Neural cell (in vitro differentiated cells): Measurements from ENCODE around the gene DNM3. TPM values are rescaled to one million over a fixed set of nuclear protein-coding genes. Genes with fewer than 3 reads are reported as not detected.

ENCODE experiments used
- H2AFZ ChIP-seq: fragments of 200-600, 300-800 bp; sonication (generic), shearing (Covaris generic); 2 replicates; pipeline ENCODE4 v1.6.0; 2014; ENCODE audit warnings: low read depth, mild to moderate bottlenecking, antibody characterized with exemption, low read length, moderate library complexity
- H3F3A ChIP-seq: fragments of 200-600 bp; shearing (Covaris generic); 2 replicates; pipeline ENCODE4 v1.6.1; 2016; ENCODE audit warnings: mild to moderate bottlenecking, moderate library complexity, mixed read lengths, antibody characterized with exemption, low read length; ENCODE audit not compliant: insufficient read depth, poor library complexity, severe bottlenecking
- H3K27ac ChIP-seq: fragments of 200-600, 300-800 bp; sonication (generic), shearing (Covaris generic); 2 replicates; pipeline ENCODE4 v1.5.1; 2014; ENCODE audit warnings: mild to moderate bottlenecking, low read length, moderate library complexity
- H3K27me3 ChIP-seq: fragments of 300-800, 200-600 bp; sonication (generic), shearing (Covaris generic); 2 replicates; pipeline ENCODE4 v1.6.0; 2014; ENCODE audit warnings: mild to moderate bottlenecking, low read depth, low read length, moderate library complexity; ENCODE audit not compliant: insufficient read depth
- H3K36me3 ChIP-seq: fragments of 300-800, 200-600 bp; sonication (generic), shearing (Covaris generic); 2 replicates; pipeline ENCODE4 v1.5.1; 2014; ENCODE audit warnings: mild to moderate bottlenecking, antibody characterized with exemption, low read length, moderate library complexity; ENCODE audit not compliant: insufficient read depth
- H3K4me2 ChIP-seq: fragments of 300-800, 200-600 bp; sonication (generic), shearing (Covaris generic); 2 replicates; pipeline ENCODE4 v1.6.0; 2014; ENCODE audit warnings: mild to moderate bottlenecking, low read length
- H3K4me3 ChIP-seq: fragments of 300-800, 200-600 bp; sonication (generic), shearing (Covaris generic); 2 replicates; pipeline ENCODE4 v1.5.1; 2014; ENCODE audit warnings: mild to moderate bottlenecking, low read length, moderate library complexity
- H3K79me2 ChIP-seq: fragments of 200-600 bp; shearing (Covaris generic); replicated peaks from 2 replicates; pipeline ENCODE4 v1.6.0; 2014; ENCODE audit warnings: mild to moderate bottlenecking, low read length, moderate library complexity; ENCODE audit not compliant: insufficient read depth
- H3K9ac ChIP-seq: fragments of 300-800, 200-600 bp; sonication (generic), shearing (Covaris generic); 2 replicates; pipeline ENCODE4 v1.6.1; 2016; ENCODE audit warnings: mild to moderate bottlenecking, low read length, mixed read lengths
- H3K9me2 ChIP-seq: fragments of 200-600 bp; shearing (Covaris generic); 2 replicates; pipeline ENCODE4 v1.6.1; 2016; ENCODE audit warnings: mild to moderate bottlenecking, low read length, mixed read lengths; ENCODE audit not compliant: insufficient read depth
- H3K9me3 ChIP-seq: fragments of 200-600, 300-800 bp; sonication (generic), shearing (Covaris generic); 2 replicates; pipeline ENCODE4 v1.6.1; 2016; ENCODE audit warnings: mild to moderate bottlenecking, mixed run types, low read length, moderate library complexity, mixed read lengths
- H4K20me1 ChIP-seq: fragments of 200-600 bp; shearing (Covaris generic); 2 replicates; pipeline ENCODE4 v1.6.1; 2016; ENCODE audit warnings: mild to moderate bottlenecking, mixed run types; ENCODE audit not compliant: insufficient read depth
- CTCF ChIP-seq: fragments of 450-650 bp; IDR thresholded peaks from 2 replicates; pipeline ENCODE4 v1.5.1; 2014; ENCODE audit warnings: antibody characterized with exemption, mild to moderate bottlenecking, moderate library complexity; ENCODE audit not compliant: poor library complexity, severe bottlenecking
- EP300 ChIP-seq: fragments of 450-650 bp; conservative IDR thresholded peaks from 2 replicates; pipeline ENCODE4 v1.6.1; 2014; ENCODE audit warnings: antibody characterized with exemption, mild to moderate bottlenecking, moderate library complexity; ENCODE audit not compliant: poor library complexity, severe bottlenecking
- EZH2 ChIP-seq: fragments of 200-600, 300-800 bp; shearing (Covaris generic), sonication (generic); IDR thresholded peaks from 2 replicates; pipeline ENCODE4 v1.6.1; 2014; ENCODE audit warnings: antibody characterized with exemption, low read length, borderline replicate concordance, mild to moderate bottlenecking; ENCODE audit not compliant: insufficient read depth, poor library complexity, severe bottlenecking
- MXI1 ChIP-seq: fragments of 450-650 bp; conservative IDR thresholded peaks from 2 replicates; pipeline ENCODE4 v1.6.1; 2014; ENCODE audit warnings: antibody characterized with exemption, mild to moderate bottlenecking; ENCODE audit not compliant: poor library complexity, severe bottlenecking
- POLR2AphosphoS5 ChIP-seq: IDR thresholded peaks from 2 replicates; pipeline ENCODE4 v1.6.1; 2012
- RAD21 ChIP-seq: fragments of 450-650 bp; conservative IDR thresholded peaks from 2 replicates; pipeline ENCODE4 v1.6.1; 2014; ENCODE audit warnings: antibody characterized with exemption, mild to moderate bottlenecking, moderate library complexity
- REST ChIP-seq: IDR thresholded peaks from 2 replicates; pipeline ENCODE4 v1.6.1; 2012; ENCODE audit warnings: borderline replicate concordance
- SMC3 ChIP-seq: fragments of 450-650 bp; conservative IDR thresholded peaks from 2 replicates; pipeline ENCODE4 v1.6.1; 2014; ENCODE audit warnings: antibody characterized with exemption, mild to moderate bottlenecking, moderate library complexity; ENCODE audit not compliant: poor library complexity
- TAF1 ChIP-seq: IDR thresholded peaks from 2 replicates; pipeline ENCODE4 v1.6.1; 2012; ENCODE audit warnings: low read depth
- polyA plus RNA-seq: library from polyadenylated mRNA; depleted of rRNA; stranded (reverse); fragments of >200 nt; gene quantifications from 2 replicates; pipeline ENCODE4 v1.2.3, GENCODE V29; 2014

DNM3 gene
- polyA plus RNA-seq, 1 donor from 2014 or later = 37.1 TPM

- H3K9ac ChIP-seq = no peak overlapping the region
- TF ChIP-seq REST (no peak), EP300 (no peak), RAD21 (no peak), POLR2AphosphoS5 (no peak), TAF1 (no peak)
- no peaks in the 10 kb centered on the region for H3K36me3 ChIP-seq
- H3K79me2 ChIP-seq = no peaks in the 10 kb centered on the region
- no peaks in the 10 kb centered on the region for H3F3A ChIP-seq
- H3K9me2 ChIP-seq = no peaks in the 10 kb centered on the region
- no peaks in the 10 kb centered on the region for H3K27me3 ChIP-seq
- H3K4me2 ChIP-seq = no peak overlapping the region
- no peak overlapping the region for H3K4me3 ChIP-seq
- H2AFZ ChIP-seq = no peak overlapping the region
- H3K9me3 ChIP-seq = no peaks in the 10 kb centered on the region
- H4K20me1 ChIP-seq = no peaks in the 10 kb centered on the region
- H3K27ac ChIP-seq = no peak overlapping the region
Observed at GRCh38 chr1:171868217-171868803, 27.0 kb downstream of the DNM3 start.

- Histone ChIP-seq H3K4me3 (no peak overlapping the region), H3K9me2 (no peaks in the 10 kb centered on the region), H4K20me1 (no peaks in the 10 kb centered on the region), H3K79me2 (no peaks in the 10 kb centered on the region), H3K9me3 (no peaks in the 10 kb centered on the region), H2AFZ (no peak overlapping the region), H3K27ac (no peak overlapping the region), H3F3A (no peaks in the 10 kb centered on the region), H3K9ac (no peak overlapping the region), H3K4me2 (no peak overlapping the region), H3K27me3 (no peaks in the 10 kb centered on the region), H3K36me3 (no peaks in the 10 kb centered on the region)
- TF ChIP-seq SMC3 (no peak), REST (no peak), MXI1 (no peak), CTCF (no peak), POLR2AphosphoS5 (no peak), RAD21 (no peak), EP300 (no peak), EZH2 (no peak), TAF1 (no peak)
Observed at GRCh38 chr1:171869097-171869496, 27.8 kb downstream of the DNM3 start.
